ENCODE results near the gene ITGAE.
A peak's percentile ranks its signal among the peaks of the same experiment; 100 is the strongest.

Gene ITGAE

GRCh38 chr17:3698139-3698538 lies 102.8 kb downstream of the ITGAE start:
- Histone ChIP-seq H3K9me2 (replicated peaks; ENCODE audit: low read depth, low read length) (no peaks in the 10 kb centered on the region), H3K4me3 (ENCODE audit: low read length, poor library complexity, severe bottlenecking) (no peak overlapping the region), H3F3A (ENCODE audit: low read depth) (no peaks in the 10 kb centered on the region; the same call in 1 of the 2 replicates), H3K9me3 (ENCODE audit: insufficient read depth, low read depth, low read length) (no peaks in the 10 kb centered on the region), H2AFZ (ENCODE audit: low read length) (peak overlapping the region; percentile 58; the same call in 1 of the 2 replicates), H3K36me3 (ENCODE audit: insufficient read depth, low read length) (no peaks in the 10 kb centered on the region), H3K9ac (ENCODE audit: low read depth, low read length, poor library complexity, severe bottlenecking) (peak overlapping the region; percentile 31), H3K79me2 (ENCODE audit: insufficient read depth, low read length) (peaks cover 26% of the 10 kb centered on the region), H3K4me2 (ENCODE audit: low read depth, low read length, poor library complexity, severe bottlenecking) (peak overlapping the region; percentile 15), H4K20me1 (ENCODE audit: insufficient read depth, low read length, poor library complexity, severe bottlenecking) (peaks cover 2% of the 10 kb centered on the region), H3K4me1 (ENCODE audit: insufficient read depth, low read length, poor library complexity, severe bottlenecking) (peaks cover 39% of the 10 kb centered on the region), H3K27me3 (ENCODE audit: insufficient read depth, low read length, poor library complexity, severe bottlenecking) (no peaks in the 10 kb centered on the region)
- TF ChIP-seq EZH2phosphoT487 (IDR thresholded peaks at IDR 0.05; ENCODE audit: borderline replicate concordance): no peak
- TF ChIP-seq CTCF (conservative IDR thresholded peaks at IDR 0.05; ENCODE audit: low read length): no peak

GRCh38 chr17:3697103-3697476 lies 103.9 kb downstream of the ITGAE start:
- no peak overlapping the region for H2AFZ ChIP-seq (ENCODE audit: low read length)
- H3K4me1 ChIP-seq (ENCODE audit: insufficient read depth, low read length, poor library complexity, severe bottlenecking): peaks cover 42% of the 10 kb centered on the region
- peaks cover 11% of the 10 kb centered on the region for H4K20me1 ChIP-seq (ENCODE audit: insufficient read depth, low read length, poor library complexity, severe bottlenecking)
- no peaks in the 10 kb centered on the region for H3K36me3 ChIP-seq (ENCODE audit: insufficient read depth, low read length)
- H3K27me3 ChIP-seq (ENCODE audit: insufficient read depth, low read length, poor library complexity, severe bottlenecking): no peaks in the 10 kb centered on the region
- H3K79me2 ChIP-seq (ENCODE audit: insufficient read depth, low read length): peaks cover 36% of the 10 kb centered on the region
- H3K9me2 ChIP-seq (replicated peaks; ENCODE audit: low read depth, low read length): no peaks in the 10 kb centered on the region
- TF ChIP-seq EZH2phosphoT487 (IDR thresholded peaks at IDR 0.05; ENCODE audit: borderline replicate concordance): no peak
- no peak for TF ChIP-seq CTCF (conservative IDR thresholded peaks at IDR 0.05; ENCODE audit: low read length)
- H3K4me2 ChIP-seq (ENCODE audit: low read depth, low read length, poor library complexity, severe bottlenecking): no peak overlapping the region
- no peak overlapping the region for H3K4me3 ChIP-seq (ENCODE audit: low read length, poor library complexity, severe bottlenecking)
- no peaks in the 10 kb centered on the region; the same call in 1 of the 2 replicates for H3F3A ChIP-seq (ENCODE audit: low read depth)
- H3K9ac ChIP-seq (ENCODE audit: low read depth, low read length, poor library complexity, severe bottlenecking): no peak overlapping the region
- no peaks in the 10 kb centered on the region for H3K9me3 ChIP-seq (ENCODE audit: insufficient read depth, low read depth, low read length)

GRCh38 chr17:3695723-3696411 lies 105.1 kb downstream of the ITGAE start, which contains the start of gene P2RX5:
P2RX5 (minus strand) TSS chr17:3696155; CDS start chr17:3696005, 150 bp downstream.
- H4K20me1 ChIP-seq (ENCODE audit: insufficient read depth, low read length, poor library complexity, severe bottlenecking): peaks cover 21% of the 10 kb centered on the region
- peaks cover 42% of the 10 kb centered on the region for H3K4me1 ChIP-seq (ENCODE audit: insufficient read depth, low read length, poor library complexity, severe bottlenecking)
- H3K4me3 ChIP-seq (ENCODE audit: low read length, poor library complexity, severe bottlenecking): peak within 1 kb of the TSS; percentile 96
- no peak for TF ChIP-seq EZH2phosphoT487 (IDR thresholded peaks at IDR 0.05; ENCODE audit: borderline replicate concordance)
- H2AFZ ChIP-seq (ENCODE audit: low read length): peak within 1 kb of the TSS; percentile 86
- H3K79me2 ChIP-seq (ENCODE audit: insufficient read depth, low read length): peaks cover 47% of the 10 kb centered on the region
- H3K9me3 ChIP-seq (ENCODE audit: insufficient read depth, low read depth, low read length): no peaks in the 10 kb centered on the region
- H3F3A ChIP-seq (ENCODE audit: low read depth): no peaks in the 10 kb centered on the region; the same call in 1 of the 2 replicates
- no peaks in the 10 kb centered on the region for H3K9me2 ChIP-seq (replicated peaks; ENCODE audit: low read depth, low read length)
- peak within 1 kb of the TSS; percentile 92 for H3K9ac ChIP-seq (ENCODE audit: low read depth, low read length, poor library complexity, severe bottlenecking)
- H3K4me2 ChIP-seq (ENCODE audit: low read depth, low read length, poor library complexity, severe bottlenecking): peak within 1 kb of the TSS; percentile 91
- peaks cover 4% of the 10 kb centered on the region; the same call in 1 of the 2 replicates for H3K36me3 ChIP-seq (ENCODE audit: insufficient read depth, low read length)
- H3K27me3 ChIP-seq (ENCODE audit: insufficient read depth, low read length, poor library complexity, severe bottlenecking): no peaks in the 10 kb centered on the region

Data from Loucy (cell line).